Endothelial cell of hepatic sinusoid (primary cell): ENCODE results near the gene EYS.

Source experiments
- in situ Hi-C: cut with HindIII; loops from 2 replicates; pipeline ENCODE4 v1.10.0; 2017; ENCODE audit warnings: low sequenced_read_pairs

EYS gene

GRCh38 chr6:64409948-64410347 lies 1297.1 kb downstream of the EYS start:
- in situ Hi-C loops, result no loop called here

GRCh38 chr6:64404396-64404795 lies 1302.6 kb downstream of the EYS start:
- in situ Hi-C loops, result no loop called here

- in situ Hi-C loops, result no loop called here
These were observed 1323.7 kb downstream of the EYS start for GRCh38 chr6:64383277-64383676.

GRCh38 chr6:64376394-64376793 lies 1330.6 kb downstream of the EYS start:
- in situ Hi-C loops, result no loop called here

GRCh38 chr6:64357430-64357829 lies 1349.6 kb downstream of the EYS start:
- in situ Hi-C loops, result no loop called here

- in situ Hi-C loops, result no loop called here
These were observed 1359.6 kb downstream of the EYS start for GRCh38 chr6:64347411-64347810.

- in situ Hi-C loops, result no loop called here
These were observed 1371.8 kb downstream of the EYS start for GRCh38 chr6:64335195-64335594.

- in situ Hi-C loops, result no loop called here
These were observed 1372.4 kb downstream of the EYS start for GRCh38 chr6:64334636-64335035.

- in situ Hi-C loops, result no loop called here
These were observed 1376.2 kb downstream of the EYS start for GRCh38 chr6:64330694-64331307.

- in situ Hi-C loops, result no loop called here
These were observed 1380.1 kb downstream of the EYS start for GRCh38 chr6:64326939-64327338.

- in situ Hi-C loops, result no loop called here
These were observed 1381.9 kb downstream of the EYS start for GRCh38 chr6:64325093-64325492.

GRCh38 chr6:64310214-64310613 lies 1396.8 kb downstream of the EYS start:
- in situ Hi-C loops, result no loop called here

GRCh38 chr6:64301307-64302236 lies 1405.5 kb downstream of the EYS start:
- in situ Hi-C loops, result no loop called here

GRCh38 chr6:64299176-64299575 lies 1407.8 kb downstream of the EYS start:
- in situ Hi-C loops, result no loop called here

GRCh38 chr6:64294034-64294433 lies 1413.0 kb downstream of the EYS start:
- in situ Hi-C loops, result no loop called here

- in situ Hi-C loops, result no loop called here
These were observed 1413.7 kb downstream of the EYS start for GRCh38 chr6:64293298-64293697.

GRCh38 chr6:64290867-64291266 lies 1416.2 kb downstream of the EYS start:
- in situ Hi-C loops, result no loop called here

GRCh38 chr6:64289931-64290330 lies 1417.1 kb downstream of the EYS start:
- in situ Hi-C loops, result no loop called here

- in situ Hi-C loops, result no loop called here
These were observed 1418.7 kb downstream of the EYS start for GRCh38 chr6:64288351-64288750.

- in situ Hi-C loops, result no loop called here
These were observed 1425.9 kb downstream of the EYS start for GRCh38 chr6:64281167-64281566.

- in situ Hi-C loops, result no loop called here
These were observed 1426.5 kb downstream of the EYS start for GRCh38 chr6:64280569-64280968.

GRCh38 chr6:64270083-64270482 lies 1436.9 kb downstream of the EYS start:
- in situ Hi-C loops, result no loop called here
